Parathyroid adenoma (tissue), 2 donors: Measurements from ENCODE around the gene SLC16A5.

ENCODE experiments used
- H2AFZ ChIP-seq: fragments of 300-600 bp; sonication (generic); one replicate; pipeline ENCODE4 v1.7.0; 2017; ENCODE audit warnings: antibody characterized with exemption, mild to moderate bottlenecking
- H3K27ac ChIP-seq: fragments of 300-600 bp; sonication (generic); one replicate; pipeline ENCODE4 v1.7.0; 2017
- H3K27me3 ChIP-seq: fragments of 300-600 bp; sonication (generic); one replicate; pipeline ENCODE4 v1.7.0; 2017; ENCODE audit warnings: low read length; ENCODE audit not compliant: control insufficient read depth, insufficient read depth
- H3K36me3 ChIP-seq: fragments of 300-600 bp; sonication (generic); one replicate; pipeline ENCODE4 v1.7.0; 2017; ENCODE audit warnings: low read length; ENCODE audit not compliant: control insufficient read depth, insufficient read depth
- H3K4me1 ChIP-seq: fragments of 300-600 bp; sonication (generic); one replicate; pipeline ENCODE4 v1.7.0; 2017; ENCODE audit warnings: control low read depth
- H3K4me2 ChIP-seq: fragments of 300-600 bp; sonication (generic); one replicate; pipeline ENCODE4 v1.7.0; 2017; ENCODE audit warnings: low read length
- H3K4me3 ChIP-seq: fragments of 300-600 bp; sonication (generic); one replicate; pipeline ENCODE4 v1.7.0; 2017; ENCODE audit warnings: low read depth, low read length
- H3K79me2 ChIP-seq: fragments of 300-600 bp; sonication (generic); one replicate; pipeline ENCODE4 v1.7.0; 2017; ENCODE audit warnings: control low read depth
- H3K9ac ChIP-seq: fragments of 300-600 bp; sonication (generic); one replicate; pipeline ENCODE4 v1.7.0; 2017; ENCODE audit warnings: mild to moderate bottlenecking
- H3K9me3 ChIP-seq: fragments of 300-600 bp; sonication (generic); one replicate; pipeline ENCODE4 v1.7.0; 2017; ENCODE audit warnings: low read length; ENCODE audit not compliant: control insufficient read depth
- CTCF ChIP-seq: fragments of 300-600 bp; sonication (generic); IDR thresholded peaks from one replicate; pipeline ENCODE4 v1.7.0; 2017; ENCODE audit warnings: antibody characterized with exemption, mild to moderate bottlenecking
- donor health status: primary hyperparathyroidism.

Gene SLC16A5

GRCh38 chr17:75102385-75102821 lies 14.6 kb downstream of the SLC16A5 start:
- H2AFZ ChIP-seq, result no peak overlapping the region
- no peak overlapping the region for H3K9ac ChIP-seq
- H3K36me3 ChIP-seq, result no peaks in the 10 kb centered on the region
- no peak overlapping the region for H3K4me3 ChIP-seq
- H3K9me3 ChIP-seq, result no peaks in the 10 kb centered on the region
- H3K4me2 ChIP-seq, result no peak overlapping the region
- H3K27ac ChIP-seq, result no peak overlapping the region
- peaks cover 2% of the 10 kb centered on the region for H3K4me1 ChIP-seq
- no peaks in the 10 kb centered on the region for H3K27me3 ChIP-seq
- no peak for TF ChIP-seq CTCF
- no peaks in the 10 kb centered on the region for H3K79me2 ChIP-seq

GRCh38 chr17:75103601-75104554 lies 16.1 kb downstream of the SLC16A5 start:
- no peak for TF ChIP-seq CTCF
- Histone ChIP-seq H3K9me3 (no peaks in the 10 kb centered on the region), H2AFZ (no peak overlapping the region), H3K27ac (no peak overlapping the region), H3K4me2 (no peak overlapping the region), H3K36me3 (no peaks in the 10 kb centered on the region), H3K9ac (no peak overlapping the region), H3K4me1 (peaks cover 3% of the 10 kb centered on the region), H3K27me3 (no peaks in the 10 kb centered on the region), H3K79me2 (no peaks in the 10 kb centered on the region), H3K4me3 (no peak overlapping the region)

GRCh38 chr17:75105126-75106080 lies 17.6 kb downstream of the SLC16A5 start:
- Histone ChIP-seq H3K9ac (no peak overlapping the region), H3K27ac (peak overlapping the region; percentile 19), H3K27me3 (no peaks in the 10 kb centered on the region), H3K9me3 (no peaks in the 10 kb centered on the region), H3K4me2 (no peak overlapping the region), H3K4me1 (peaks cover 8% of the 10 kb centered on the region), H3K36me3 (no peaks in the 10 kb centered on the region), H3K79me2 (no peaks in the 10 kb centered on the region), H3K4me3 (no peak overlapping the region), H2AFZ (no peak overlapping the region)
- peak; percentile 91 for TF ChIP-seq CTCF

- no peak overlapping the region for H3K4me2 ChIP-seq
- H3K9me3 ChIP-seq, result no peaks in the 10 kb centered on the region
- no peak for TF ChIP-seq CTCF
- no peak overlapping the region for H3K27ac ChIP-seq
- peaks cover 11% of the 10 kb centered on the region for H3K4me1 ChIP-seq
- H2AFZ ChIP-seq, result no peak overlapping the region
- no peak overlapping the region for H3K4me3 ChIP-seq
- H3K27me3 ChIP-seq, result no peaks in the 10 kb centered on the region
- no peaks in the 10 kb centered on the region for H3K79me2 ChIP-seq
- H3K9ac ChIP-seq, result no peak overlapping the region
- no peaks in the 10 kb centered on the region for H3K36me3 ChIP-seq
Measured at GRCh38 chr17:75108193-75108592, 20.4 kb downstream of the SLC16A5 start.
